Thymus (tissue), 11 donors: ENCODE measurements around the gene PPP1R15B. TPM values are rescaled to one million over a fixed set of nuclear protein-coding genes. Genes with fewer than 3 reads are reported as not detected.
A peak's percentile ranks its signal among the peaks of the same experiment; 100 is the strongest.

ENCODE experiments used
- DNase-seq, 9 donors: peaks; one replicate each; pipeline ENCODE4 v3.0.0-alpha.2; 2013; ENCODE audit warnings: low spot score in 9 of 9, low read depth in 6 of 9, missing footprints in 1 of 9
- H3K27ac ChIP-seq, 2 donors: one replicate each; pipeline ENCODE4 v1.5.1; 2013; ENCODE audit warnings: control low read depth in 1 of 2, low read depth in 1 of 2, low read length in 1 of 2, mild to moderate bottlenecking in 1 of 2, moderate library complexity in 1 of 2
- H3K27me3 ChIP-seq, 2 donors: one replicate each; pipeline ENCODE4 v1.5.1; 2013; ENCODE audit warnings: low read length in 1 of 2; ENCODE audit not compliant: control insufficient read depth in 2 of 2, insufficient read depth in 1 of 2
- H3K36me3 ChIP-seq, 2 donors: one replicate each; pipeline ENCODE4 v1.5.1; 2013; ENCODE audit warnings: low read length in 1 of 2, mild to moderate bottlenecking in 1 of 2, moderate library complexity in 1 of 2; ENCODE audit not compliant: control insufficient read depth in 2 of 2, insufficient read depth in 2 of 2
- H3K4me1 ChIP-seq, 2 donors: one replicate each; pipeline ENCODE4 v1.5.1; 2013; ENCODE audit warnings: low read length in 2 of 2; ENCODE audit not compliant: control insufficient read depth in 2 of 2, insufficient read depth in 2 of 2
- H3K4me3 ChIP-seq, 2 donors: one replicate each; pipeline ENCODE4 v1.5.1; 2013; ENCODE audit warnings: low read length in 2 of 2, control low read depth in 1 of 2, mild to moderate bottlenecking in 1 of 2
- H3K9me3 ChIP-seq, 2 donors: one replicate each; pipeline ENCODE4 v1.5.1; 2013; ENCODE audit warnings: low read length in 1 of 2, mild to moderate bottlenecking in 1 of 2; ENCODE audit not compliant: control insufficient read depth in 2 of 2, insufficient read depth in 1 of 2
- WGBS: extraction: QIAGEN DNeasy Blood & Tissue Kit; methylation state at CpG from one replicate; pipeline ENCODE4 v1.1.7; 2013; 5-methylcytosine and 5-hydroxymethylcytosine counted together
- polyA plus RNA-seq: library from polyadenylated mRNA; stranded (reverse); fragments of 200-250 nt; gene quantifications from one replicate; pipeline ENCODE4 v1.2.3, GENCODE V29; 2013
- total RNA-seq: library from RNA; stranded (reverse); fragments of 120-200 nt; gene quantifications from one replicate; pipeline ENCODE4 v1.2.4, GENCODE V29; 2013
- donor health status: healthy.

PPP1R15B gene
- total and polyA plus RNA-seq, 2 donors, result 26.2 to 29.8 TPM

DNA sequence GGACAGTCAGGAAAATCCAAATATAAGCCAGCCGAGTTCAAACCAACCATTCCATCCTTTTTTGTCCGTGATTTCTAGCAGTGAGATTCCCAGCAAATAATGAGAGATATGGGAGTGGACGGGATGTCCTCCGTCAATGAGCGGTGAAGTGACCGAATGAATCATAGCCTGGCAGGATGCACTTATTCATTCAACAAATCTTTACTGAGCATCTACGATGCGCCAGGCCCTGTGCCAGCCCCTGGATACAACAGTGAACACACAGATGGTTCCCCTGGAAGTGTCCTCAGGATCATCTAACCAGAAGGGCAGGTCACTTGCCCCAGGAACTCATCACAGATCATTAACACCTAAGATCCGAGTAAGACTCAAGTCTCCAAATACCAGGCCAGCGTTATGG, 43.7 kb downstream of the PPP1R15B start:
- Histone ChIP-seq H3K4me3 (no peak overlapping the region), H3K27ac (no peak overlapping the region), H3K27me3 (peaks cover 0 to 6% of the 10 kb centered on the region in 2 donors), H3K9me3 (no peaks in the 10 kb centered on the region), H3K4me1 (peaks cover 4 to 9% of the 10 kb centered on the region in 2 donors), H3K36me3 (no peaks in the 10 kb centered on the region)
- no peak for DNase-seq
- 95% methylated on average over 10 of the region's 10 CpGs for WGBS

DNA sequence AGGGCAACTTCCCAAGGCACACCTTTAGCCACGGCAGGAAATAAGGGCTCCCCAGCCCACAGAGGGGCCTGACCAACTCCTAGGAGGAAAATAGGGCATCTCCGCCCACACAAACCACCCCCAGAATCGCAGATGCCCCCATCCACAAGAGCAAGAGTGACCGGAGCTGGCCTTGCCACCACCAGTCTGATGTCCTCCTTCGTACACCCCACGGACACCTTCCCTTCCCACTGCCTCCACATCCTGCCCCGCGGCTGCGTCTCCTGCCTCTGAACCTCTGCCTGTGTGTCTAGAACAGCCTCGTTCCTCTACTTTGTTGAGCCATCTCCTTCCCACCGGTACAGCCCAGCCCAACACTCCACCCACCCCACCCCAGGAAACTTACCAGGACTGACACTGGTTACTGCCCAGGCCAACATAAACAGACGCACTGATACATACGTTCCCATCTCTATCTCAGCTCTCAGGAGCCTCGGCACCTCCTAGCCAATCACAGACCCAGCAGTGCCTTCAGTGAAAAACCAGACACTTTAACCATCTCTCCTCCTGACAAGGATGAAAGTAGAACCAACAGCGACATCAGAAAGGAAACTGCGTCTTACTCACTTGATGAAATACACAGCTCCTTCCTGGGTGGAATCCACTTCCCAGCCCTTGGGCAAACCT, 44.3 kb downstream of the PPP1R15B start:
- H3K36me3 ChIP-seq, result no peaks in the 10 kb centered on the region
- H3K4me3 ChIP-seq, result no peak overlapping the region
- no peak overlapping the region for H3K27ac ChIP-seq
- WGBS, result 95% methylated on average over 16 of the region's 16 CpGs
- peaks cover 4 to 11% of the 10 kb centered on the region in 2 donors for H3K4me1 ChIP-seq
- no peak for DNase-seq
- H3K9me3 ChIP-seq, result no peaks in the 10 kb centered on the region
- peaks cover 0 to 6% of the 10 kb centered on the region in 2 donors for H3K27me3 ChIP-seq

DNA sequence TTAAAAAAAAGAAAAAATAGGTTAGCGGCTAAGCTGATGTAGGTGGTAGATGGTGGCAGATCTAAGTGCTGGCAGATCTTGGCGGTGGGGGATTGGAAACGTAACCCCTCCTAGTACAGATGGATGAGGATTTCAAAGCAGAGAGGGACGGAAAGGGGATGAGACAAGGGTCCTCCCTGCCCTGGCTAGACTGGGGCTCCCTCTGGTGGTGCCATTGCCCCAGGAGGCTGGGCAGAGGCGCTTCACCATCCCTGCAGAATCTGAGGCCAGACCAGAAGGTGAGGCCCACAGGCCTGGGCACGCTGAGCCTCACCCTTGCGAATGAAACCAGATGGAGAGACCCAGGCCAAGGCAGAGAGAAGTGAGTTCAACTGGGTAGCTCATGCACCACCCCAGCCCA, 44.9 kb downstream of the PPP1R15B start:
- no peak for DNase-seq
- Histone ChIP-seq H3K9me3 (no peaks in the 10 kb centered on the region), H3K4me3 (no peak overlapping the region), H3K27me3 (peaks cover 0 to 6% of the 10 kb centered on the region in 2 donors), H3K36me3 (no peaks in the 10 kb centered on the region), H3K4me1 (peaks cover 4 to 11% of the 10 kb centered on the region in 2 donors), H3K27ac (no peak overlapping the region)
- WGBS, result 93% methylated on average over 7 of the region's 7 CpGs

DNA sequence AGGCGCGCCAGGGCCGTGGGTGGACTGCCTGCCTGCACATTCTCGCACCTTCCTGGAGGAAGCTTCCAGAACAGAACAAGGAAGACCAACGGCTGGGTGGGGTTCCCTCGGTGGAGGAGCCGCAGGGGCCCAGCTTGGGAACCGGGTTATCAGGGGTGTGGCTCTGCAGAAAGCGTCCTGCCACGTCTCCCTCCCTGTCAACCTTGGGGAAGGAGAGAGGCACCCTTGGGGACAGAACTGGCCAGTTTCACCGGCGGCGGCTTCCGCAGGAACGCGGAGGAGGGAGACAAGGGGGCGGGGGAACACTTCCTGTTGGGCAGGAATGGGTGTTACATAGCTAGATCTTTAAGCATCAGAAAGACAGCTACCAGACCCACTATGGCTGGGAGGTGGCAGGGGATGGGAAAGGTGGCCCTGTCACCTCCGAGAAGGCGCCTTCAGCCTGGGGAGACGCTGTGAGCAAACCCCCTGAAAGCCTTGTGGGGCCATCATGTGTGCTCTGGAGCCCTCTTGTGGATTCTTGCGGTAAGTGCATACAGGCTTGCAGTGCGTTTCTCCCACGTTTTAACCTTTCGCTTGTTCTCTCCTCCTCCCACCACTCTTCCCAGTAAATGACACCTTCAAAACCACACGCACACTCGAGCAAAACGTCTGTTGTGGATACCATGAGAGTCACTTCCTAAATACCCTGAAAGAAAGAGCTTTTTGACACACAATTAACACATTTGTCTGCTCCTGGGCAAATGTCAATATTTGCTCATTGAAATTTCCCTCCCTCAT, 48.1 kb downstream of the PPP1R15B start:
- H3K27me3 ChIP-seq, result peaks cover 0 to 11% of the 10 kb centered on the region in 2 donors
- H3K4me3 ChIP-seq, result peak overlapping the region; percentile 44 to 51
- peaks cover 4 to 27% of the 10 kb centered on the region in 2 donors for H3K4me1 ChIP-seq
- WGBS, result 2% methylated on average over 27 of the region's 27 CpGs
- DNase-seq, result peak; percentile 61 to 90 (median 77)
- no peaks in the 10 kb centered on the region for H3K9me3 ChIP-seq
- peak overlapping the region; percentile 1 to 28 for H3K27ac ChIP-seq
- no peaks in the 10 kb centered on the region for H3K36me3 ChIP-seq

DNA sequence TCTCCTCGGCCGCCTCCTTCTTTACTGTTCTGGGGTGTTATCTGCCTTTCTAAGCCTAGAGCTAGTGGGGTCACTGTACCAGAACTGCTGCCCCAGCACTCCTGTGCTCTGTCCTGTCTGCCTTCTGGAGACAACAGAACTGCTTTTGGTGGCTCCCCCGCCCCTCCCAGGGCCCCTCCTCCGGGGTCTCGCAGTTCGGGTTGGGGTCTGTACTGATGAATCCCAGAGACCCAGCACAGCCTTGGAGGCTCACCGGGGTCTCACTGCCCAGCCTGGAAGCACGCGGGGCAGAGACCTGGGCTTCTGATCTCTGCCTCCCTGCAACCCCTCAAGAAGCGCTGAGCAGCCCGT, 48.7 kb downstream of the PPP1R15B start:
- Histone ChIP-seq H3K4me3 (peak overlapping the region; percentile 44 to 51), H3K27ac (peak overlapping the region; percentile 1 to 28), H3K36me3 (no peaks in the 10 kb centered on the region), H3K27me3 (peaks cover 0 to 11% of the 10 kb centered on the region in 2 donors), H3K9me3 (no peaks in the 10 kb centered on the region), H3K4me1 (peaks cover 4 to 27% of the 10 kb centered on the region in 2 donors)
- DNase-seq, result no peak
- WGBS, result 62% methylated on average over 11 of the region's 11 CpGs

DNA sequence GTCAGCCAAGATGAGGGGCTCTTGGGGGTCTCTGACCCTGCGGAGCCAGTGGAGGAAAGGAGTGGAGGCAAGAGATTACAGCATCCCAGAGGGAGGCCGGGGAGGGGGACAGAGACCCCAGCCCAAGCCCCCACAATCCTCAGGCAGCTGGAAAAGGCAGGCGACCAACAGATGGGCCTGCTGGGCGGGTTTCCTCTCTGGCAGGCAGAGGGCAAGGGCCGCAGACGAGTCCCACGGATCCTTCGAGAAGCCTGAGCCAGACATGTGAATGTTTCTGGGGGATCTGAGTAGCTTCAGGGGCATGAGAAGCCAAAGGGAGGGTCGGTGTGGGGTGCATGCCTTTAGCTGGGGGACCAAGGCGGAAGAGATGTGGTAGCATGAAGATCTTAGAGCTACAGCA, 49.8 kb downstream of the PPP1R15B start:
- Histone ChIP-seq H3K9me3 (no peaks in the 10 kb centered on the region), H3K27me3 (peaks cover 0 to 11% of the 10 kb centered on the region in 2 donors), H3K4me1 (peaks cover 4 to 27% of the 10 kb centered on the region in 2 donors), H3K4me3 (no peak overlapping the region), H3K27ac (no peak overlapping the region), H3K36me3 (no peaks in the 10 kb centered on the region)
- 94% methylated on average over 10 of the region's 10 CpGs for WGBS
- no peak for DNase-seq

DNA sequence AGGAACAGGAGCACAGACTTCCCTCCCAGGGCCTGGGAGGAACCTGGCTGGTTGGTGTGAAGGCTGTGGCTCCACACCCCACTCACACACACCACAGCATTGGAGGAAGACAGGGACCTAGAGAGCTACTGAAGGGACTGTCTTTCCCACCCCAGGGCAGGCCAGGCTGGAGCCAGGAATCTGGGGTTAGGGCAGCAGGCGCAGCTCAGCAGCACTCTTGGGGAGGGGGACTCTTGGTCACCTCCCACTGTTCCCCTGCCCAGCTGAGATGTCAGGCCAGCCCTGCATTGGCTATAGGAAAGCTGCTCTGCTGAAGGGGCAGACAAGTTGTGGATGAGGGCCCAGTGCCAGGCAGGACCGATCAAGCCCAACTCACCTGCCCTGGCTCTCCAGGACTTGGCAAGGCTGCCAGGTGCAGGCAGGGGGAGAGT, 50.3 kb downstream of the PPP1R15B start:
- WGBS, result 83% methylated on average over 2 of the region's 2 CpGs
- Histone ChIP-seq H3K9me3 (no peaks in the 10 kb centered on the region), H3K4me3 (no peak overlapping the region), H3K4me1 (peaks cover 4 to 27% of the 10 kb centered on the region in 2 donors), H3K36me3 (no peaks in the 10 kb centered on the region), H3K27ac (no peak overlapping the region), H3K27me3 (peaks cover 0 to 11% of the 10 kb centered on the region in 2 donors)
- no peak for DNase-seq

DNA sequence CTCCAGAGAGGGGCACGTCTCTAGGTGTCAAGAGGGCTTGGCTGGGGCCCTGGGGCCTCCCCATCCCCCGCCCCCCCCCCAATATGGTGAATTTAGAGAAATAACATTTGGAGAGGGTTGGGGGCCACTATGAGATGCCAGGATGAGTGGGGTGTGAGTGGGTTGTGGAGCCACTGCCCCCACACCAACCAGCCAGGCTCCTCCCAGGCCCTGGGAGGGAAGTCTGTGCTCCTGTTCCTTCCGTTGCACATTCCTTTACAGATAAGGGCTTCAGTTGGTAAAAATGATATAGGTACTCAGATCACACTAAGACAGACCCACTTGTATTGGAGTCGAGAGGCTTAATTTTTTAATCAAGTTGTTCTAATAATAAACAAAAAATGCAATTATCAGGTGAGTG, 51.3 kb downstream of the PPP1R15B start:
- H3K4me1 ChIP-seq, result peaks cover 4 to 27% of the 10 kb centered on the region in 2 donors
- H3K36me3 ChIP-seq, result no peaks in the 10 kb centered on the region
- H3K27ac ChIP-seq, result no peak overlapping the region
- DNase-seq, result no peak
- H3K4me3 ChIP-seq, result no peak overlapping the region
- WGBS, result 63% methylated on average over 4 of the region's 4 CpGs
- H3K9me3 ChIP-seq, result no peaks in the 10 kb centered on the region
- peaks cover 0 to 11% of the 10 kb centered on the region in 2 donors for H3K27me3 ChIP-seq
